Measurements from ENCODE around the gene MYCBPAP.

Gene MYCBPAP

GRCh38 chr17:50479522-50480141 lies 28.6 kb upstream of the MYCBPAP start:
- Histone ChIP-seq H3K4me3 (ENCODE audit: low read depth, low read length) (peak overlapping the region; percentile 67), H3K4me1 (no peaks in the 10 kb centered on the region), H3K9me3 (no peaks in the 10 kb centered on the region), H3K27me3 (peaks cover 10% of the 10 kb centered on the region), H3K36me3 (peaks cover 13% of the 10 kb centered on the region)
- DNase-seq, result peak; percentile 91
- peak; percentile 61 for TF ChIP-seq CTCF (IDR thresholded peaks at IDR 0.05; ENCODE audit: low read depth, low read length)

GRCh38 chr17:50480142-50480764 lies 28.0 kb upstream of the MYCBPAP start:
- no peak for TF ChIP-seq CTCF (IDR thresholded peaks at IDR 0.05; ENCODE audit: low read depth, low read length)
- Histone ChIP-seq H3K9me3 (no peaks in the 10 kb centered on the region), H3K4me1 (no peaks in the 10 kb centered on the region), H3K4me3 (ENCODE audit: low read depth, low read length) (peak overlapping the region; percentile 67), H3K36me3 (peaks cover 18% of the 10 kb centered on the region), H3K27me3 (peaks cover 4% of the 10 kb centered on the region; the same call in 1 of the 2 replicates)
- DNase-seq, result no peak

- Histone ChIP-seq H3K9me3 (no peaks in the 10 kb centered on the region), H3K4me3 (ENCODE audit: low read depth, low read length) (no peak overlapping the region), H3K36me3 (peaks cover 22% of the 10 kb centered on the region), H3K4me1 (no peaks in the 10 kb centered on the region), H3K27me3 (no peaks in the 10 kb centered on the region)
- TF ChIP-seq CTCF (IDR thresholded peaks at IDR 0.05; ENCODE audit: low read depth, low read length), result no peak
- no peak for DNase-seq
These were observed 27.3 kb upstream of the MYCBPAP start for GRCh38 chr17:50480854-50481490.

GRCh38 chr17:50481648-50482047 lies 26.6 kb upstream of the MYCBPAP start:
- no peak overlapping the region for H3K4me3 ChIP-seq (ENCODE audit: low read depth, low read length)
- no peak for TF ChIP-seq CTCF (IDR thresholded peaks at IDR 0.05; ENCODE audit: low read depth, low read length)
- no peaks in the 10 kb centered on the region for H3K27me3 ChIP-seq
- no peak for DNase-seq
- H3K9me3 ChIP-seq, result no peaks in the 10 kb centered on the region
- peaks cover 22% of the 10 kb centered on the region for H3K36me3 ChIP-seq
- H3K4me1 ChIP-seq, result no peaks in the 10 kb centered on the region

- TF ChIP-seq CTCF (IDR thresholded peaks at IDR 0.05; ENCODE audit: low read depth, low read length), result no peak
- Histone ChIP-seq H3K4me1 (no peaks in the 10 kb centered on the region), H3K36me3 (peaks cover 22% of the 10 kb centered on the region), H3K9me3 (no peaks in the 10 kb centered on the region), H3K4me3 (ENCODE audit: low read depth, low read length) (no peak overlapping the region), H3K27me3 (no peaks in the 10 kb centered on the region)
- DNase-seq, result no peak
These were observed 26.1 kb upstream of the MYCBPAP start for GRCh38 chr17:50482110-50482509.

- TF ChIP-seq CTCF (IDR thresholded peaks at IDR 0.05; ENCODE audit: low read depth, low read length), result peak; percentile 96
- H3K36me3 ChIP-seq, result peaks cover 22% of the 10 kb centered on the region
These were observed 25.7 kb upstream of the MYCBPAP start for GRCh38 chr17:50482516-50482915.

More at GRCh38 chr17:50482516-50482915, 25.7 kb upstream of the MYCBPAP start:
- peak; percentile 86 for DNase-seq
- H3K27me3 ChIP-seq, result no peaks in the 10 kb centered on the region
- H3K4me1 ChIP-seq, result no peaks in the 10 kb centered on the region
- no peak overlapping the region for H3K4me3 ChIP-seq (ENCODE audit: low read depth, low read length)
- no peaks in the 10 kb centered on the region for H3K9me3 ChIP-seq
